Measurements from ENCODE around the gene DLG3.
"Not testable (repeated sequence)": the region's sequence is repeated elsewhere in the genome, so short reads cannot be mapped to it uniquely, and the experiment has no call there.

Gene DLG3

GRCh38 chrX:70444326-70444945 is at the start of gene DLG3:
TSS of gene DLG3 (plus strand) at chrX:70444835. CDS start at chrX:70445202, 367 bp downstream.
- H3K4me1 ChIP-seq (ENCODE audit: insufficient read depth, low read length) = no peaks in the 10 kb centered on the region
- no peaks in the 10 kb centered on the region for H3K9me3 ChIP-seq (ENCODE audit: control insufficient read depth, insufficient read depth, low read length)
- no peak within 1 kb of the TSS for H3K9ac ChIP-seq (ENCODE audit: low read depth, low read length)
- H3K36me3 ChIP-seq (ENCODE audit: insufficient read depth, low read length) = no peaks in the 10 kb centered on the region

GRCh38 chrX:70398899-70399298 is 45.7 kb upstream of the DLG3 start:
- Histone ChIP-seq H3K9ac (ENCODE audit: low read depth, low read length) (no peak overlapping the region), H3K36me3 (ENCODE audit: insufficient read depth, low read length) (no peaks in the 10 kb centered on the region), H3K9me3 (ENCODE audit: control insufficient read depth, insufficient read depth, low read length) (no peaks in the 10 kb centered on the region), H3K4me1 (ENCODE audit: insufficient read depth, low read length) (no peaks in the 10 kb centered on the region)

GRCh38 chrX:70400181-70400580 is 44.5 kb upstream of the DLG3 start:
- H3K4me1 ChIP-seq (ENCODE audit: insufficient read depth, low read length); H3K9me3 ChIP-seq (ENCODE audit: control insufficient read depth, insufficient read depth, low read length); H3K9ac ChIP-seq (ENCODE audit: low read depth, low read length); H3K36me3 ChIP-seq (ENCODE audit: insufficient read depth, low read length): not testable (repeated sequence)

GRCh38 chrX:70402721-70403120 is 41.9 kb upstream of the DLG3 start:
- H3K9ac ChIP-seq (ENCODE audit: low read depth, low read length) = no peak overlapping the region
- H3K9me3 ChIP-seq (ENCODE audit: control insufficient read depth, insufficient read depth, low read length) = no peaks in the 10 kb centered on the region
- no peaks in the 10 kb centered on the region for H3K4me1 ChIP-seq (ENCODE audit: insufficient read depth, low read length)
- H3K36me3 ChIP-seq (ENCODE audit: insufficient read depth, low read length) = peaks cover 7% of the 10 kb centered on the region

- Histone ChIP-seq H3K4me1 (ENCODE audit: insufficient read depth, low read length) (no peaks in the 10 kb centered on the region), H3K9me3 (ENCODE audit: control insufficient read depth, insufficient read depth, low read length) (no peaks in the 10 kb centered on the region), H3K9ac (ENCODE audit: low read depth, low read length) (no peak overlapping the region), H3K36me3 (ENCODE audit: insufficient read depth, low read length) (peaks cover 7% of the 10 kb centered on the region)
Measured at GRCh38 chrX:70405003-70405402, 39.6 kb upstream of the DLG3 start.

DNA sequence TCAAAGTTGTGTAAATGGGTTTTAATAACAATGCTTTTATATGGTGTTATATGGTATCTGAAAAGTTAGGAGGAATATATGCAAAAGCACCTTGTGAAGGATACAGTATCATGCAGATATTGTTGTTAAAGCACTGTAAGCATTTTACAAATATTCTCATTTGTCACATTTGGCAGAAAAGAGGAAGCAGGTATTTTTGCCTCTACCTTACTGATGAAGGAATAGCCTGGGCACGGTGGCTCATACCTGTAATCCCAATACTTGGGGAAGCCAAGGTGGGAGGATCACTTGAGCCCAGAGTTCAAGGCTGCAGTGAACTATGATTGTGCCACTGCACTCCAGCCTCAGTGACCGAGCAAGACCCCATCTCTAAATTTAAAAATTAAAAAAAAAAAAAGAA is 33.7 kb upstream of the DLG3 start:
- no peak overlapping the region for H3K9ac ChIP-seq (ENCODE audit: low read depth, low read length)
- no peaks in the 10 kb centered on the region for H3K4me1 ChIP-seq (ENCODE audit: insufficient read depth, low read length)
- no peaks in the 10 kb centered on the region for H3K9me3 ChIP-seq (ENCODE audit: control insufficient read depth, insufficient read depth, low read length)
- H3K36me3 ChIP-seq (ENCODE audit: insufficient read depth, low read length) = no peaks in the 10 kb centered on the region; the same call in 1 of the 2 replicates

- H3K4me1 ChIP-seq (ENCODE audit: insufficient read depth, low read length) = no peaks in the 10 kb centered on the region
- H3K36me3 ChIP-seq (ENCODE audit: insufficient read depth, low read length) = no peaks in the 10 kb centered on the region; the same call in 1 of the 2 replicates
- H3K9me3 ChIP-seq (ENCODE audit: control insufficient read depth, insufficient read depth, low read length) = no peaks in the 10 kb centered on the region
- H3K9ac ChIP-seq (ENCODE audit: low read depth, low read length) = no peak overlapping the region
Measured at GRCh38 chrX:70411475-70411874, 33.2 kb upstream of the DLG3 start.

GRCh38 chrX:70421618-70422017 is 23.0 kb upstream of the DLG3 start:
- H3K9ac ChIP-seq (ENCODE audit: low read depth, low read length) = no peak overlapping the region
- peaks cover 26% of the 10 kb centered on the region for H3K4me1 ChIP-seq (ENCODE audit: insufficient read depth, low read length)
- H3K9me3 ChIP-seq (ENCODE audit: control insufficient read depth, insufficient read depth, low read length) = no peaks in the 10 kb centered on the region
- no peaks in the 10 kb centered on the region; the same call in 1 of the 2 replicates for H3K36me3 ChIP-seq (ENCODE audit: insufficient read depth, low read length)

DNA sequence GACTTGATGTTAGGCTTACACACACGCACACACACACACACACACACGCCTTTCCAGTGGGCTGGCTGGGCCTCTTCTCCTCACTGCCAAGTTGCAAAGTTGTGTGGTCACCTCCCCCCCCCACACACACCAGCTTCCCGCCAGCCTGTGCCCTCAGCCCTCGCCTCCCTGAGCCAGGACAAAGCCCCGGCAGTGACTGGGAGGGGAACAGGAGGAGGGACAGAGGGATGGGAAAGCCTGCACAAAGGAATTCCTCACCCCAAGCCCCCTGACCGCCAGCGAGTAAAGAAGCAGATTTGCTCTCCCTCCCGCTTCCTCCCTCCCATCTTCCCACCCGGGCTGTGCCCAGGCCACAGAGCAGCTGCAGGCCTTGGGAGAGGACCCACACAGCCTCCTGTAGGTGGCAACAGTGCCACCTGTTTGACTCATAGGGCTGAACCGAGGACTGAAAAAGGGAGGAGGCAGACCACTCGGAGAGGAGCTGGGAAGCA is 21.7 kb upstream of the DLG3 start, which contains the start of gene GDPD2:
TSS of gene GDPD2 (plus strand) at position 464 of the 491 bp plus-strand sequence. CDS start 1,671 bp downstream, outside the sequence.
- Histone ChIP-seq H3K9me3 (ENCODE audit: control insufficient read depth, insufficient read depth, low read length) (no peaks in the 10 kb centered on the region), H3K4me1 (ENCODE audit: insufficient read depth, low read length) (peaks cover 26% of the 10 kb centered on the region), H3K36me3 (ENCODE audit: insufficient read depth, low read length) (no peaks in the 10 kb centered on the region; the same call in 1 of the 2 replicates), H3K9ac (ENCODE audit: low read depth, low read length) (peak within 1 kb of the TSS; percentile 67)

- peaks cover 26% of the 10 kb centered on the region for H3K4me1 ChIP-seq (ENCODE audit: insufficient read depth, low read length)
- no peaks in the 10 kb centered on the region for H3K9me3 ChIP-seq (ENCODE audit: control insufficient read depth, insufficient read depth, low read length)
- H3K36me3 ChIP-seq (ENCODE audit: insufficient read depth, low read length) = no peaks in the 10 kb centered on the region; the same call in 1 of the 2 replicates
- H3K9ac ChIP-seq (ENCODE audit: low read depth, low read length) = peak overlapping the region; percentile 67
Measured at GRCh38 chrX:70423936-70424675, 20.5 kb upstream of the DLG3 start.

GRCh38 chrX:70424801-70425200 is 19.8 kb upstream of the DLG3 start:
- no peaks in the 10 kb centered on the region; the same call in 1 of the 2 replicates for H3K36me3 ChIP-seq (ENCODE audit: insufficient read depth, low read length)
- peaks cover 26% of the 10 kb centered on the region for H3K4me1 ChIP-seq (ENCODE audit: insufficient read depth, low read length)
- no peak overlapping the region for H3K9ac ChIP-seq (ENCODE audit: low read depth, low read length)
- no peaks in the 10 kb centered on the region for H3K9me3 ChIP-seq (ENCODE audit: control insufficient read depth, insufficient read depth, low read length)

GRCh38 chrX:70426286-70427278 is 18.1 kb upstream of the DLG3 start:
- Histone ChIP-seq H3K9ac (ENCODE audit: low read depth, low read length) (no peak overlapping the region), H3K4me1 (ENCODE audit: insufficient read depth, low read length) (peaks cover 18% of the 10 kb centered on the region), H3K9me3 (ENCODE audit: control insufficient read depth, insufficient read depth, low read length) (no peaks in the 10 kb centered on the region), H3K36me3 (ENCODE audit: insufficient read depth, low read length) (no peaks in the 10 kb centered on the region; the same call in 1 of the 2 replicates)

GRCh38 chrX:70427365-70427764 is 17.3 kb upstream of the DLG3 start:
- Histone ChIP-seq H3K4me1 (ENCODE audit: insufficient read depth, low read length) (peaks cover 14% of the 10 kb centered on the region), H3K9me3 (ENCODE audit: control insufficient read depth, insufficient read depth, low read length) (no peaks in the 10 kb centered on the region), H3K9ac (ENCODE audit: low read depth, low read length) (no peak overlapping the region), H3K36me3 (ENCODE audit: insufficient read depth, low read length) (no peaks in the 10 kb centered on the region; the same call in 1 of the 2 replicates)

- Histone ChIP-seq H3K4me1 (ENCODE audit: insufficient read depth, low read length) (peaks cover 5% of the 10 kb centered on the region; the same call in 1 of the 2 replicates), H3K9me3 (ENCODE audit: control insufficient read depth, insufficient read depth, low read length) (no peaks in the 10 kb centered on the region), H3K36me3 (ENCODE audit: insufficient read depth, low read length) (no peaks in the 10 kb centered on the region; the same call in 1 of the 2 replicates), H3K9ac (ENCODE audit: low read depth, low read length) (no peak overlapping the region)
Measured at GRCh38 chrX:70429759-70430158, 14.9 kb upstream of the DLG3 start.
